Measurements from ENCODE around the gene MAN2B1.
A peak's percentile ranks its signal among the peaks of the same experiment; 100 is the strongest.
"Not testable (repeated sequence)": the region's sequence is repeated elsewhere in the genome, so short reads cannot be mapped to it uniquely, and the experiment has no call there.

MAN2B1 gene

GRCh38 chr19:12687496-12688196 is 21.1 kb upstream of the MAN2B1 start, which contains the start of gene GNG14:
GNG14 (plus strand) TSS chr19:12687998; CDS start chr19:12688049, 51 bp downstream.
- DNase-seq = no peak

DNA sequence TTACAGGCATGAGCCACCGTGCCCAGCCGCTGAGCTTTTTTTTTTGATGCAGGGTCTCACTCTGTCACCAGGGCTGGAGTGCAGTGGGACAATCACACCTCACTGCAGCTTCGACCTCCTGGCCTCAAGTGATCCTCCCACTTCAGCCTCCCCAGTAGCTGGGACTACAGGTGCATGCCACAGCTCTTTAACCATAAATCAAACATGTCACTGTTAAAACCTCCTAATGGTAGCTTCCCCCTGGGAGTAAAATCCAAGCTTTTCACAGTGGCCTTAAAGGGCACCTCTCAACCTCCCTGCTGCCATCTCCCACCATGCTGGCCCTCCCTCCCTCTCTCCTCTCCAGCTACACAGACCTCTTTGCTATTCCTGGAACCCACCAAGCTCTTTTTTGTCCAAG is 19.3 kb upstream of the MAN2B1 start:
- no peak for DNase-seq

- peak; percentile 89 for DNase-seq
Measured at GRCh38 chr19:12681074-12681987, 14.8 kb upstream of the MAN2B1 start, which contains the start of gene DHPS. DHPS (minus strand) TSS chr19:12681880; CDS start chr19:12681766, 114 bp downstream.

DNA sequence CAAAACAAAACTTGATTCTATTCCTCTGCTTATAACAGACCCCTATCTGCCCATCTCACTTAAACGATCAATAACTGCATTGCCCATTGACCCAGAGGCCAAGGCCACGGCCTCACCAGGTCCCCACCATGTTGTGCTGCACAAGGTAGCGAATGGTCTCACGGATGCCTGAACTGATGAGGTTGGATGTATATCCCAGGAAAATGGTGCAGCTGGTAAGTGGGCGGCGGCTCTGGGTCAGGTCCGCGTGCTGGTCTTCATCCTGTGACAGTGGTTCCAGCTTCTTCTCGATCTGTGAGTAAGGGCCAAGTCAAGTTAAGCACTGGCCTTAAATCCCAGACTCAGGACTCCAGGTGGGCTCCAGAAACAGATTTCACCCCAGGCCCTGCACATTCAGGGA is 13.5 kb upstream of the MAN2B1 start:
- DNase-seq = no peak

DNA sequence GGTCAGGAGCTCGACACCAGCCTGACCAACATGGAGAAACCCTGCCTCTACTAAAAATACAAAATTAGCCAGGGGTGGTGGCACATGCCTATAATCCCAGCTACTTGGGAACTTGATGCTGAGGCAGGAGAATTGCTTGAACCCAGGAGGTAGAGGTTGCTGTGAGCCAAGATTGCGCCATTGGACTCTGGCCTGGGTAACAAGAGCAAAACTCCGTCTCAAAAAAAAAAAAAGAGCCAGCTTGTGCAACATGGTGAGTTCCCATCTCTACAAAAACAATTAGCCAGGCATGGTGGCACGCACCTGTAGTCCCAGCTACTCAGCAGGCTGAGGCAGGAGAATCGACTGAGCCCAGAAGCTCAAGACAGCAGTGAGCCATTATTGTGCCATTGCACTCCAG is 11.5 kb upstream of the MAN2B1 start:
- not testable (repeated sequence) for DNase-seq

DNA sequence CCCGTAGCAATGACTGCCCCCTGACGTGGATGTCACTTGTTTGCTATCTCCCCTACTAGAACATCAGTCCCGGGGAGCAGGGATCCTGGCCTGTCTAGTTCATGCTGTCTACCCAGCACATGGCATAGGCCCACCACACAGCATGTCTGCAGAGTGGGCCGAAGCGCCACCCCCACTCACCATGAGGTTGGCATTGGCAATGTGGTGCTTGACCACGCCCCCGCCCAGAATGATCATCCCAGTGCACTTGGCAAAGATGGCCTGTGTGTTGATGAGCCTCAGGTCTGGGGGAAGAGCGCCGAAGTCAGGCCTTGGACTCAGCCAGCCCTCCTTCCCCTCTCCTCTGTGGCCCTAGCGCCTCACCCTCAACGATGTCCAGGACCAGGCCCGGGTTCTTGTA is 10.4 kb upstream of the MAN2B1 start:
- DNase-seq = no peak

GRCh38 chr19:12676384-12676792 is 9.8 kb upstream of the MAN2B1 start:
- DNase-seq = peak; percentile 37

DNA sequence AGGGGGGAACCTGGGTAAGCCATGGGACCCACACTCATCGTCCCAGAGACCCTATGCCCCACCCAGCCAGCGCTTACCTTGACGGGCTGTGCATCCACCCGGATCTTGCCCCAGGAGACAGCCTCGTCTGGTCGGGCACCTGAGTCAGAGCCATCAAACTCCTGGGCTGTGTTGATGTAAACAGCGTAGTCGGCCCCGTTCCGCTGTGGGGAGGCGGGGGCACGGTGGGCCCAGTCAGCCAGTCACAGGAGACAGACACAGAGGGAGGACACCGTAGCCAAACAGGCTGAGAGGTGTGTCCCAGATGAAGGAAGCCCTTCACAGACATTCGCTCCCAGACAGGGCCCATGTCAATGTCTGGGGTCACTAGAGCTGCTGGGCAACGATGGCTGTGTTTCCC is 9.4 kb upstream of the MAN2B1 start:
- no peak for DNase-seq

GRCh38 chr19:12675399-12675798 is 8.9 kb upstream of the MAN2B1 start:
- no peak for DNase-seq

DNA sequence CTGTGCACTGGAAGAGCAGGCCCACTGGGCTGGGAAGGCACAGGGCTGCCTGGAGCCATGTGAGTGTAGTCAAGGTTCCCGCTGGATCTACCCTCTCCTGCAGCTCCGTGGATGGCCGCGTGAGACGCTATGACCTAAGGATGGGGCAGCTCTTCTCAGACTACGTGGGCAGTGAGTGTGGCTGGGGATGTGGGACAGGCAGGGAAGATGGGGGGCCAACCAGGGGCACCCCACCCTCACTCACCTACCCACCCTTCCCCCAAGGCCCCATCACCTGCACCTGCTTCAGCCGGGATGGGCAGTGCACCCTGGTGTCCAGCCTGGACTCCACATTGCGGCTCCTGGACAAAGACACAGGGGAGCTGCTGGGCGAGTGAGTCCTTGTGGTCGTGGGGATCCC is 6.2 kb upstream of the MAN2B1 start:
- DNase-seq = no peak

DNA sequence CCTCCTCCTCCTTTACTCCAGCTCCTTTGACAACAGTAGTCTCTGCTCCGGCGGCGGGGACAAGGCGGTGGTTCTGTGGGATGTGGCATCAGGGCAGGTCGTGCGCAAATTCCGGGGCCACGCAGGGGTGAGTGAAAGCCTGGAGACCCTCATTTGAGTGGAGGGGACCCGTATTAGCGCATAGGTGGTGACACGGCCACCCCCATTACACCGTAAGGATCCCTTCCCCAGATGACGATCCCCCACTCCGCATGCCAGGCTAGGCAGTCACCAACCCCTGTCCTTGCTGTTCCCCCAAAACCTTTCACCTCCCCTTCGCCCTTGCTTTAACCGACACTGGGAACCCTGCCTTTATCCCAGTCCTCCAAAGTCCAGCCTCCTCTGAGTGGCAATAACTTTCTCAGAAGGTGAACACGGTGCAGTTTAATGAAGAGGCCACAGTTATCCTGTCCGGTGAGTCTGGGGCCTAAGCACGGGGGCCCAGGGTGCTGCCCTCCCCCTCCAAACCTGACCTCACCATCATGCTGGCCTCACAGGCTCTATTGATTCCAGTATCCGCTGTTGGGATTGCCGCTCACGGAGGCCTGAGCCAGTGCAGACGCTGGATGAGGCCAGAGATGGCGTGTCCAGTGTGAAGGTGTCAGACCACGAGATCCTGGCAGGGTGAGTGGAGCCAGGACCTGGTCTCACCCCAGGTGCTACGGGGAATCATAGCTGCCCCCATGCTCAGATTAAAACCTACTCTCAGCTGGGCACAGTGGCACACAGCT is 3.8 kb upstream of the MAN2B1 start:
- no peak for DNase-seq

DNA sequence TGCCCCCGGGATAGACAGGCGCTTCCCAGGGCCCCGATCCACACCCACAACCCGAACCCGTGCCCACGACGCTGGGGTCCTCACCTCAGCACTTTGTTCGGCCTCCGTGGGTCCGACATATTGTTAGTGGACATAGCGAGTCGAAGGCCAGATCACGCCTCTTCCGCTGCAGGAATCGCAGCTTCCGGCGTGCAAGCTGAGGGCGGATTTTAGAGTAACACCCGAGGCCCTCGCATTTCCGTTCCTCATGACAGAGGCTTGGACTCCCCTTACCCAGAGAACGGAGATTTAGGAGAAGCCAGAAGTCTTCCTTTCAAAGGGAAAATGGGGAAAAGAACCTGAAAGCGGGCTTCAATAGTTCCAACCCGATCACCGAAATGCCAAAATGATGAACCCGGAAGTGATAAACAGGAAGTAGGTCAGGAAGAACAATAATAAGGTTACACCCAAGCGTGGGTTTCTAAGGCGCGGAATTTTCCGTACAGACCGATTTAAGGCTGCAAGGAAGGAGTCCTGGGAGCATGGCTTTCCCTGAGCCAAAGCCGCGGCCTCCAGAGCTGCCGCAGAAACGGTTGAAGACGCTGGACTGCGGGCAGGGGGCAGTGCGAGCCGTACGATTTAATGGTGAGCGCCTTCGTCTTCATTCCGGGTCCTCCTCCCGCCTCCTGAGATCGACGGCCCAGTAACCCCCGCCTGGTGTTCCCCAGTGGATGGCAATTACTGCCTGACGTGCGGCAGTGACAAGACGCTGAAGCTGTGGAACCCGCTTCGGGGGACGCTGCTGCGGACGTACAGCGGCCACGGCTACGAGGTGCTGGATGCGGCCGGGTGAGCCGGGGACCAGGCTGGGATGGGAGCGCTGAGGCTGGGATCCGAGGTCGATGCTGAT is 3.0 kb upstream of the MAN2B1 start:
- DNase-seq = peak; percentile 64

GRCh38 chr19:12668932-12669269 is 2.4 kb upstream of the MAN2B1 start:
- no peak for DNase-seq

- DNase-seq = no peak
Measured at GRCh38 chr19:12668346-12668745, 1.8 kb upstream of the MAN2B1 start.

- no peak for DNase-seq
Measured at GRCh38 chr19:12667731-12668302, 1.3 kb upstream of the MAN2B1 start.

DNA sequence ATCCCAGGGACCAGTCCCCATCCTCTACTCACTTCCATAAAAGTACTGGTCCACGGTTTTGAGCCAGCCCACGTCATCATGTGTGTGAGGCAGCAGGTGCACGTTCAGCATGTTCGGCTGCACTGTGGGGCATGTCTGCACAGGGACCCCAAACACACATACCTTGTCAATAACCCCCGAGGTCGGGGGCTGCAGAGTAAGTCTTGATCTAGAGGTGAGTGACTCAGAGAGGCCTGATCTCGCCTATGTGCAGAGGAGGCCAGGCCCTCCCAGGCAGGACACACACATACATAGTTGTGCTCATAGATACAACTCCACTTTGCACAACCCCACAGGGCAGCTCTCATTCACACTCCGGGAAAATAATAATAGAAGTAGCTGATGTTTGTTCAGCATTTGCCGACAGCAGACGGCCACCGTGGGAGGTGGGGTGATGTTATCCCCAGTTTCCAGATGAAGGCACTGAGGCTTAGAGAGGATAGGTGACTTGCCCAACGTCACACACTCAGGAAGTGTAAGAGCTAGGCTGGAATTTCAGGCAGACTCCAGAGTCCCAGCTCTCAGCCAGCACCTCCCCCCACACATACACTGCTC is 774 bp downstream of the MAN2B1 start:
- no peak for DNase-seq

- DNase-seq = no peak
Measured at GRCh38 chr19:12665281-12665573, 1.3 kb downstream of the MAN2B1 start.

DNA sequence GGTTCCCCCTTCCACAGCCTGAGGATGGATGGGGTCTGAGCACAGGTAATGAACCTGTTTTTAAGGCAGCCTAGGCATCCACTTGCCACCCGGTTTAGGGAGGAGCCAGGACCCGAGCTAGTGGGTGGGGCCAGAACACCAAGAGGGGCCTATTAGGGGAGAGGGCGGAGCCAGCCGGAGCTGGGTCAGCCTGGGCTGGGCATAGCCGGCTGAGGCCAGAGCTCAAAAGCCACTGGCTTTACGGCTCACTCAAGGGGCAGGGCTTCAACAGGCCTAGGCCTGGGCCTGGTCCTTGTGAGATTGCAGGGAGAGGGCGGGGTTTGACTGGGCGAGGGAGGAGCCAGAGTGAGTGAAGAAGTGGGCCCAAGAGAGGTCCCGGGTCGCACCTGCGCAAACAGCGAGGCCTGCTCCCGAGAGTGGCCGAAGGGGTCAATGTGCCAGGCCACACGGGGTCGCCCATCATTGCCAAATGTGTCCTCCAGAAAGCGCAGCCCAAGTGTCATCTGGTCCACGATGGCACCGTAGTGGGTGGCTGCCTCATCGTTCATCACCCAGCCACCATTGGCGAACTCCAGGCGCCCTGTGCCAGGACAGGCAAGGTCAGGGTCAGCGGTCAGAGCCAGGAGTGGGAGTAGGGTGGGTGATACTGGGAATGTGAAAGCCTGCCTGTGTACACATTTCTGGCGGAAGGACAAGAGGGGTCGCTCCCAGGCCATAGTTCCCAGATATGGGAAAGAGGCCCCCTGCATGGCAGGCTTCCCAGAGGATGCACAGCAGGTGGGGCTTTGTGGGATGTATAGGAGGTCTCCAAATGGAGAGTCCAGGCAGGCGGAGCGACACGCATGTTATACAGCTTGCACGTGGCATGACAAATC is 1.9 kb downstream of the MAN2B1 start:
- no peak for DNase-seq

DNA sequence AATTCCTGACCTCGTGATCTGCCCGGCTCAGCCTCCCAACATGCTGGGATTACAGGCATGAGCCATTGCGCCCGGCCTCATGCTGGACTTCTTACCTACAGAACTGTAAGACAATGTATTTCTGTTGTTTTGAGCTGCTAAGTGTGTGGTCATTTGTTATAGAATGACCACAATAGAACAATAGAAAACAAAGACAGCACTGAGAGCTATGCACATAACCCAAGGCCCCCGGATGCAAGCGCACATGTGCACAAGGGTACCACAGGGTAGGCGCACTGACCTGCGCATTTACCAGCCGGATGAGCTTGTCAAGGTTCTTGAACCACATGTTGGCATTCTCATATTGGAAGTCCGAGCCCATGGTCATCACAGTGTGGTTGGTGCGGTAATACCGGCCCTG is 5.6 kb downstream of the MAN2B1 start:
- no peak for DNase-seq

DNA sequence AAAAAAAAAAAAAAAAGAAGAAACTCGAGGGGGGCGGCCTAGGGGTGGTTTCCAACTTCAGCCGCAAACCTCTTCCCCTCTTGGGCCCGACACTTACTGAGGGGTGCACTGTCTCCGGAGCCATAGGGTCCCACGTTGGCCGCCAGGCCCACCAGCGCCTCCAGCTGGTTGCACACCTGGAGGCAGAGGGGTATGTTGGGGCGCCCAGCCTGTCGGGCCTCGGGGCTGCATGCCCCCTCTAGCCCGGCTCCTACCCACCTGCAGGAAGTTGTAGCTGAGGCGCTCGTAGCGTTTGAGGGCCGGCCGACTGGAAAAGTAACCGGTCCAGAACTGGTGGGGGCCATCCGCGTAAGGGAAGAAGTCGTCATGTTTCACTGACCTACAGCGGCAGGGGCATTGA is 8.6 kb downstream of the MAN2B1 start:
- no peak for DNase-seq

Data from NCI-H2107 (cell line).